DND-41 (cell line): ENCODE measurements around the gene TCF4.
"Not testable (repeated sequence)": the region's sequence is repeated elsewhere in the genome, so short reads cannot be mapped to it uniquely, and the experiment has no call there.

Experiments used
- ATAC-seq: fragments of 200-7000 bp; cut with Tn5 transposase; 3 replicates; pipeline ENCODE4 v1.9.1; 2021; ENCODE audit warnings: low read depth; ENCODE audit not compliant: insufficient read depth
- DNase-seq: peaks from one replicate; pipeline ENCODE4 v3.0.0-alpha.2; 2020
- H2AFZ ChIP-seq: 2 replicates; pipeline ENCODE4 v1.6.0; 2012; ENCODE audit warnings: low read depth, low read length
- H3K27ac ChIP-seq: 2 replicates; pipeline ENCODE4 v1.5.1; 2012; ENCODE audit warnings: low read length, inconsistent platforms
- H3K27me3 ChIP-seq: fragments of 200-600 bp; sonication (generic); 2 replicates; pipeline ENCODE4 v1.6.0; 2012; ENCODE audit warnings: low read length, mild to moderate bottlenecking, inconsistent platforms; ENCODE audit not compliant: insufficient read depth, poor library complexity
- H3K36me3 ChIP-seq: 2 replicates; pipeline ENCODE4 v1.5.1; 2012; ENCODE audit warnings: low read length, inconsistent platforms; ENCODE audit not compliant: insufficient read depth
- H3K4me1 ChIP-seq: 2 replicates; pipeline ENCODE4 v1.5.1; 2012; ENCODE audit warnings: mild to moderate bottlenecking, low read length; ENCODE audit not compliant: insufficient read depth
- H3K4me2 ChIP-seq: 2 replicates; pipeline ENCODE4 v1.6.0; 2012; ENCODE audit warnings: mild to moderate bottlenecking, moderate library complexity, low read length, inconsistent platforms; ENCODE audit not compliant: insufficient read depth
- H3K4me3 ChIP-seq, 2 experiments: fragments of 200-600 bp in 1 of 2; shearing (Covaris generic) in 1 of 2; 2 replicates each; pipeline ENCODE4 v1.5.1; 2012 to 2016; ENCODE audit warnings: inconsistent platforms in 2 of 2, low read length in 2 of 2, mild to moderate bottlenecking in 2 of 2, low read depth in 1 of 2, moderate library complexity in 1 of 2
- H3K79me2 ChIP-seq: 2 replicates; pipeline ENCODE4 v1.6.0; 2012; ENCODE audit warnings: low read length, inconsistent platforms; ENCODE audit not compliant: insufficient read depth
- H3K9ac ChIP-seq: 2 replicates; pipeline ENCODE4 v1.6.0; 2012; ENCODE audit warnings: low read depth, mild to moderate bottlenecking, inconsistent platforms, low read length, moderate library complexity
- H3K9me3 ChIP-seq: 2 replicates; pipeline ENCODE4 v1.5.1; 2012; ENCODE audit warnings: low read length, moderate library complexity, mild to moderate bottlenecking, inconsistent platforms; ENCODE audit not compliant: insufficient read depth, severe bottlenecking
- H4K20me1 ChIP-seq: 2 replicates; pipeline ENCODE4 v1.6.0; 2012; ENCODE audit warnings: low read length; ENCODE audit not compliant: insufficient read depth
- CTCF ChIP-seq: IDR thresholded peaks from 2 replicates; pipeline ENCODE4 v1.5.1; 2012; ENCODE audit warnings: borderline replicate concordance, low read length, moderate library complexity, mild to moderate bottlenecking; ENCODE audit not compliant: poor library complexity, severe bottlenecking; ENCODE audit errors: extremely low read depth
- EZH2 ChIP-seq: IDR thresholded peaks from 3 replicates; pipeline ENCODE4 v1.6.1; 2012; ENCODE audit warnings: borderline replicate concordance, low read depth, mild to moderate bottlenecking, moderate library complexity, low read length, inconsistent platforms; ENCODE audit not compliant: severe bottlenecking

Gene TCF4

GRCh38 chr18:55473058-55473457, 114.9 kb downstream of the TCF4 start:
- Histone ChIP-seq H3K36me3 (no peaks in the 10 kb centered on the region), H3K9ac (no peak overlapping the region), H3K27me3 (no peaks in the 10 kb centered on the region), H3K27ac (no peak overlapping the region), H3K79me2 (0 out of 2 replicates have a peak, but pooled peaks cover 4% of the 10 kb centered on the region), H4K20me1 (no peaks in the 10 kb centered on the region), H3K9me3 (no peaks in the 10 kb centered on the region), H2AFZ (no peak overlapping the region), H3K4me3 (no peak overlapping the region), H3K4me1 (peaks cover 14% of the 10 kb centered on the region), H3K4me2 (no peak overlapping the region)
- TF ChIP-seq CTCF (no peak), EZH2 (no peak)
- DNase-seq (no peak), ATAC-seq (no peak)

GRCh38 chr18:55470826-55471225, 117.2 kb downstream of the TCF4 start:
- H3K9me3 ChIP-seq, result no peaks in the 10 kb centered on the region
- no peaks in the 10 kb centered on the region for H3K79me2 ChIP-seq
- ATAC-seq, result no peak
- H2AFZ ChIP-seq, result no peak overlapping the region
- no peaks in the 10 kb centered on the region for H4K20me1 ChIP-seq
- DNase-seq, result no peak
- no peak overlapping the region for H3K4me3 ChIP-seq
- H3K4me2 ChIP-seq, result no peak overlapping the region
- H3K27me3 ChIP-seq, result no peaks in the 10 kb centered on the region
- H3K4me1 ChIP-seq, result no peaks in the 10 kb centered on the region
- TF ChIP-seq EZH2 (no peak), CTCF (no peak)
- H3K27ac ChIP-seq, result no peak overlapping the region
- H3K9ac ChIP-seq, result no peak overlapping the region
- no peaks in the 10 kb centered on the region for H3K36me3 ChIP-seq

- DNase-seq, H3K9ac ChIP-seq, ATAC-seq, H2AFZ ChIP-seq, H3K27ac ChIP-seq, H3K79me2 ChIP-seq, H3K4me3 ChIP-seq, H3K4me1 ChIP-seq, H3K27me3 ChIP-seq, H3K9me3 ChIP-seq, H3K36me3 ChIP-seq, H4K20me1 ChIP-seq, H3K4me2 ChIP-seq: not testable (repeated sequence)
Measured at GRCh38 chr18:55469134-55469533, 118.9 kb downstream of the TCF4 start.

DNA sequence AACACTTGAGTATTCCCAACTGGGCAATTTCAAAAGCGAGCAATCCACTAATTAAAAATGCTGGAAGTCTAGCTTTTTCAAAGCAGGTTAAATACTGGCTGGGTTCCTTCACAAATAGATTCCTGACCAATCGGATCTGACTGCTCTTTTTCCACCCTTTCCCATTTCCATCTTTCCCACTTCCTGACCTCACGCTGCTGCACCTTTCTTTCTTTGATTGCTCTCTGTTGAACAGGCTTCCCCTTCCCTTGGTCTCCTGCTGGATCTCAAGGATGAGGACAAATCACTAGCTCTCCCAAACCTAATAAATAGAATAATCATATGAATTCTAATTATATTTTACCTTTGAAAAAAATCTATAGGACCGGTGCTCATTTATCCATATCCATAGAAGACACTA, 121.2 kb downstream of the TCF4 start:
- H3K79me2 ChIP-seq, result no peaks in the 10 kb centered on the region
- ATAC-seq, result no peak
- H2AFZ ChIP-seq, result no peak overlapping the region
- no peaks in the 10 kb centered on the region for H3K4me1 ChIP-seq
- no peaks in the 10 kb centered on the region for H3K27me3 ChIP-seq
- H3K4me3 ChIP-seq, result no peak overlapping the region
- TF ChIP-seq EZH2, result no peak
- TF ChIP-seq CTCF, result no peak
- DNase-seq, result no peak
- no peak overlapping the region for H3K4me2 ChIP-seq
- H3K9ac ChIP-seq, result no peak overlapping the region
- H4K20me1 ChIP-seq, result no peaks in the 10 kb centered on the region
- no peaks in the 10 kb centered on the region for H3K36me3 ChIP-seq
- H3K9me3 ChIP-seq, result no peaks in the 10 kb centered on the region
- no peak overlapping the region for H3K27ac ChIP-seq
